GM18867 (cell line): ENCODE data around the gene SNX9.
A peak's percentile ranks its signal among the peaks of the same experiment; 100 is the strongest.
"Not testable (repeated sequence)": the region's sequence is repeated elsewhere in the genome, so short reads cannot be mapped to it uniquely, and the experiment has no call there.

ENCODE experiments used
- ATAC-seq: cut with Tn5 transposase; IDR thresholded peaks from one replicate; pipeline ENCODE4 v1.9.1; 2021; ENCODE audit warnings: mild to moderate bottlenecking, moderate library complexity; ENCODE audit not compliant: unreplicated experiment

SNX9 gene

GRCh38 chr6:157880534-157880933 lies 57.5 kb downstream of the SNX9 start:
- ATAC-seq: no peak

GRCh38 chr6:157881342-157881741 lies 58.3 kb downstream of the SNX9 start:
- no peak for ATAC-seq

DNA sequence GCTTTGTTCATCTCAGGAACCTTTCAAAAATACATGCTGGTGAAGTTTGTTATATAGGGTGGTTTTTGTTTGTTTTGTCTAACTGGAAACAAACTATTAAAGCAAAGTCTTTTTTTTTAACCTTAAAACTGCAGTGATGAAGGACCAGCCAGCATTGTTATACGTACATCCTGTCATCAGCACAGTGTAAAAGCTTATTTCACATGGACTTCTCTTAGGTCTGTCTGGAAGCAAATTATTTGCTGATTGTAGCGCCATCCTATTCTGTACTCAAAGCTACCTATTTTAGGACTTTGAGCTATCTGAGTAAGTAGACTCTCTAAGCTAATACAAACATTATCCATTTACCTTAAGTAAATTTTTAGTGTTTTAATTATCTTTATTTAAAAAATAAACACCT lies 61.7 kb downstream of the SNX9 start:
- ATAC-seq: no peak

GRCh38 chr6:157885211-157885788 lies 62.3 kb downstream of the SNX9 start:
- ATAC-seq: no peak

- ATAC-seq: no peak
Observed at GRCh38 chr6:157885876-157886275, 62.8 kb downstream of the SNX9 start.

GRCh38 chr6:157887892-157888291 lies 64.8 kb downstream of the SNX9 start:
- no peak for ATAC-seq

- ATAC-seq: no peak
Observed at GRCh38 chr6:157891544-157892362, 68.7 kb downstream of the SNX9 start.

- ATAC-seq: no peak
Observed at GRCh38 chr6:157892363-157892877, 69.4 kb downstream of the SNX9 start.

DNA sequence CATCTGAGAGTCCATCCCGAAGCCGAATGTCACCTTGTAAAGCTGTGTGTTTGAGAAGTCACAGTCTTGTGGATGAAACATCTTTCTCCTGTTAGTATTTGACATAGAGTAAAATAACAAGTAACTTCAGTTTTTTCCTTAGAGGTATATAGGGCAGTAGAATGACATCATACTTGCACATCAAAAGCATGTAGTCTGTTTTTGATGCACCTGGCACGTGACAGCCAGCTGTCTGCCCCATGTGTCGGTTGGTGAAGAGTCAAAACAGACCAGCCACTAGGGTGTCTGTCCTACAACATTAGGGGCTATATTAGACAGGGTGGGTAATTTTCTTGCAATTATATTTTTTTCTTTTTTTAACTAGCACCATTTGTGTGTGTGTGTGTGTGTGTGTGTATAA lies 70.2 kb downstream of the SNX9 start:
- no peak for ATAC-seq

- ATAC-seq: no peak
Observed at GRCh38 chr6:157895585-157895984, 72.5 kb downstream of the SNX9 start.

DNA sequence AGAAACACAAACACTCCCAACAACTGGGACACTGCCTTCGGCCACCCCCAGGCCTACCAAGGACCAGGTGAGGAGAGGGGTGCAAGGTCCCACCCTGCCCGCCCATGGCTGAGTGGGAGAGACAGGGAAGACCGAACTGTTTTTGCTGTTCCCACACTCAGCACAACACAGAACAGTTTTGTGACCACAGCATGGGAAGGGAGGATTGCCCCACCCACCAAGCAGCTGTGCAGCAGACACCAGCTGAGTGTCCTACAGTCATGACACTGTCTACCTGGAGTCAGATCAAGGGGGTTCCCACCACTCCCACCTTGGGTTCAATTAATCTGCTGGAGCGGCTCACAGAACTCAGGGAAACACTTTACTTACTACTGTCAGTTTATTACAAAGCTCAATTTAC lies 73.9 kb downstream of the SNX9 start:
- no peak for ATAC-seq

DNA sequence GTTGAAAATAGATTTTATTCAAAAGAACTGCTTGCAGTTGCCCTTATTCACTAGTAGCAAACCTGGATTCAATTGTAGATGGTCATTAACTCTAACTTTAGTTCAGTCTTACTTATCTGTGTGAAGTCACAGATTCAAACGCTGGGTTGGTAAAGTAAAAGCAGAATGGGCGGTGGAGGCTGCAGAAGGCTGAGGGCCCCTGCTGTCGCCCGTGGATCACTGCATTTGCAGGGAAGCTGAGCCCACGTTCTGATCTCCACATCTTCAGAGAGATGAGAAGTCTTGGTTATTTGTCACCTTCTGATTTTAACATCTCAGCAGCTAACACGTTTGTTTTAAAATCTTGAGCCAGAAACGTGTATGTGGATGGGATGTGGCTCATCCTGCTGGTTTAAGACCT lies 75.1 kb downstream of the SNX9 start:
- ATAC-seq: no peak

GRCh38 chr6:157898640-157899039 lies 75.6 kb downstream of the SNX9 start:
- ATAC-seq: no peak

DNA sequence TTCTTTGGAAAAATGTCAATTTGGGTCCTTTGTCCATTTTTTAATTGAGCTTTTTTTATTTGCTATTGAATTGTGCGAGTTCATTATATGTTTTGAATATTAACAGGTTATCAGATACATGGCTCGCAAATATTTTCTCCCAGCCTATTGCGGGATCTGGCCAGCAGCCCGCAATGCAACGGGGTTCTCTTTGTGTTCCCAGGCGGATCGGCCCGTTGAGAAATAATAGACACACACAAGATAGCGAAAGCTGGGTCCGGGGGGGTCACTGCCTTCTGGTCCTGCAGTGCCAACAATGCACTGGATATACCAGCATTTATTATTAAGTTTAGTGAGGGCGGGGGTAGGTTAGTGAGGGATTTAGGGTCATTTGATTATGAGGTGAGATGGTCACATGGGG lies 77.2 kb downstream of the SNX9 start:
- not testable (repeated sequence) for ATAC-seq

DNA sequence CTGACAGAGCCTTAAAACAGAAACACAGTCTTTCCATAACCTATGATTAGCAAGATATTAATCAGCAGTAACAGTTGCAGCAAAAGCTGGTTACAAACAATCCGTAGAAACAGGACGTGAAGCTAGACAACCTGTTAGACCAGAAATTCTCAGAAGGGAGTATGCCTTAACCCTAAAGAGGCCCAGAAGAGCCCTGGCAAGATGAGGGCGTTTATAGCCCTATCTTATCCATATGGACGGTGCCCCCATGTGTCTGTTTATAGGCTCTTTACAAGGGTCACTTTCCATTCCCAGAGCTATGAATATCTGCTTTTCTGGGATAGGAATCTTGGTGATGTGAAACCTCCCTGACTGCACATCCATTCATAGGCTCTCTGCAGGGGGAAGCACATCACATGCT lies 77.7 kb downstream of the SNX9 start:
- ATAC-seq: not testable (repeated sequence)

GRCh38 chr6:157904999-157905398 lies 82.0 kb downstream of the SNX9 start:
- no peak for ATAC-seq

DNA sequence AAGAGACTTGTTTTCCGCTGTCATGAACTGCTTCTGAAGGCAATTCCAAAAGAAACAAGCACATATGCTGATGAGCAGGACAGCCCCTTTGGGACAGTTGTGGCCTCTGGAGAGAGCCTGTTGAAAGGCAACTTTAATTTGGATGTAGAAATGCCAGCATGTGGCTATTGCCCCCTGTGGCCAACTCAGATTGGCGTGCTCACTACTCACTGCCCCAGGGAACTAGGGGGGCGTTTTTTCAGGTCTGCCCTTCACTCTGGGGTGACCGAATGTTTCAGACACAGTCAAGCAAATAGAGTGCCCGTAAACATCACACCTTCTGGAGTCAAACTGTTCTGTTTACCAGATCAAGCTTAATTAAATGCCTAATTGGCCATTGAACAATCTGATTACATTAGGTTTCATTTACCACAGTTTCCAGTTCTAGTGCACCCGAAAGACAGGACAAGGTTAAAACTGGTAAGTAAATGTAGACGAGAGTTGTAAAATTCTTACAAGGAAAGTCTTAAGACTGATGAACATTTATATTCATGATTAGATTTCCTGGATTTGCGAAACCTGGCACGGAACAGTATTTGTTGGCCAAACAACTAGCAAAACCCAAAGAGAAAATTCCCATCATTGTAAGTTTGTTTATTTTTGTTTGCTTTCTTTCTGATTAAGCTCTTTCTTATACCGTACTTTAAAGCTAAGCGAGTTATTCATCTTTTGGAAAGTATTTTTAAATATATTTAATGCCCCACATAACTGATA lies 82.7 kb downstream of the SNX9 start:
- no peak for ATAC-seq

- ATAC-seq: no peak
Observed at GRCh38 chr6:157906537-157907061, 83.6 kb downstream of the SNX9 start.

GRCh38 chr6:157907651-157908050 lies 84.6 kb downstream of the SNX9 start:
- no peak for ATAC-seq

- peak; percentile 57 for ATAC-seq
Observed at GRCh38 chr6:157908369-157909281, 85.6 kb downstream of the SNX9 start.
